ENCODE data around the gene CNTNAP5.

CNTNAP5 gene

GRCh38 chr2:124145982-124146381, 120.9 kb downstream of the CNTNAP5 start:
- FAIRE-seq (no peak), DNase-seq (ENCODE audit: extremely low spot score, insufficient read length, low read depth) (no peak)

GRCh38 chr2:124147552-124147951, 122.5 kb downstream of the CNTNAP5 start:
- DNase-seq (ENCODE audit: extremely low spot score, insufficient read length, low read depth): no peak
- FAIRE-seq: no peak

- no peak for DNase-seq (ENCODE audit: extremely low spot score, insufficient read length, low read depth)
- no peak for FAIRE-seq
Measured at GRCh38 chr2:124149571-124149970, 124.5 kb downstream of the CNTNAP5 start.

GRCh38 chr2:124151691-124152090, 126.6 kb downstream of the CNTNAP5 start:
- no peak for DNase-seq (ENCODE audit: extremely low spot score, insufficient read length, low read depth)
- FAIRE-seq: no peak

- no peak for FAIRE-seq
- DNase-seq (ENCODE audit: extremely low spot score, insufficient read length, low read depth): no peak
Measured at GRCh38 chr2:124153713-124154112, 128.6 kb downstream of the CNTNAP5 start.

GRCh38 chr2:124159166-124159565, 134.1 kb downstream of the CNTNAP5 start:
- FAIRE-seq (no peak), DNase-seq (ENCODE audit: extremely low spot score, insufficient read length, low read depth) (no peak)

- DNase-seq (ENCODE audit: extremely low spot score, insufficient read length, low read depth) (no peak), FAIRE-seq (no peak)
Measured at GRCh38 chr2:124161542-124161941, 136.5 kb downstream of the CNTNAP5 start.

- FAIRE-seq (no peak), DNase-seq (ENCODE audit: extremely low spot score, insufficient read length, low read depth) (no peak)
Measured at GRCh38 chr2:124162256-124162655, 137.2 kb downstream of the CNTNAP5 start.

- no peak for FAIRE-seq
- DNase-seq (ENCODE audit: extremely low spot score, insufficient read length, low read depth): no peak
Measured at GRCh38 chr2:124163840-124164239, 138.8 kb downstream of the CNTNAP5 start.

GRCh38 chr2:124165698-124166097, 140.6 kb downstream of the CNTNAP5 start:
- FAIRE-seq (no peak), DNase-seq (ENCODE audit: extremely low spot score, insufficient read length, low read depth) (no peak)

- no peak for FAIRE-seq
Measured at GRCh38 chr2:124171472-124172063, 146.5 kb downstream of the CNTNAP5 start.

GRCh38 chr2:124178719-124179118, 153.6 kb downstream of the CNTNAP5 start:
- no peak for DNase-seq (ENCODE audit: extremely low spot score, insufficient read length, low read depth)
- FAIRE-seq: no peak

More at GRCh38 chr2:124171472-124172063, 146.5 kb downstream of the CNTNAP5 start:
- DNase-seq (ENCODE audit: extremely low spot score, insufficient read length, low read depth): no peak

- DNase-seq (ENCODE audit: extremely low spot score, insufficient read length, low read depth) (no peak), FAIRE-seq (no peak)
Measured at GRCh38 chr2:124180635-124181034, 155.5 kb downstream of the CNTNAP5 start.

- FAIRE-seq (no peak), DNase-seq (ENCODE audit: extremely low spot score, insufficient read length, low read depth) (no peak)
Measured at GRCh38 chr2:124186801-124187200, 161.7 kb downstream of the CNTNAP5 start.

- DNase-seq (ENCODE audit: extremely low spot score, insufficient read length, low read depth): no peak
Measured at GRCh38 chr2:124187948-124188347, 162.9 kb downstream of the CNTNAP5 start.

GRCh38 chr2:124193706-124194105, 168.6 kb downstream of the CNTNAP5 start:
- FAIRE-seq: no peak
- DNase-seq (ENCODE audit: extremely low spot score, insufficient read length, low read depth): no peak

More at GRCh38 chr2:124187948-124188347, 162.9 kb downstream of the CNTNAP5 start:
- no peak for FAIRE-seq

- DNase-seq (ENCODE audit: extremely low spot score, insufficient read length, low read depth): no peak
- FAIRE-seq: no peak
Measured at GRCh38 chr2:124201713-124202112, 176.6 kb downstream of the CNTNAP5 start.

GRCh38 chr2:124209441-124209840, 184.4 kb downstream of the CNTNAP5 start:
- no peak for FAIRE-seq
- DNase-seq (ENCODE audit: extremely low spot score, insufficient read length, low read depth): no peak

GRCh38 chr2:124211461-124211860, 186.4 kb downstream of the CNTNAP5 start:
- FAIRE-seq: no peak
- DNase-seq (ENCODE audit: extremely low spot score, insufficient read length, low read depth): no peak

GRCh38 chr2:124213977-124214587, 189.0 kb downstream of the CNTNAP5 start:
- no peak for FAIRE-seq

GRCh38 chr2:124246170-124246569, 221.1 kb downstream of the CNTNAP5 start:
- DNase-seq (ENCODE audit: extremely low spot score, insufficient read length, low read depth) (no peak), FAIRE-seq (no peak)

More at GRCh38 chr2:124213977-124214587, 189.0 kb downstream of the CNTNAP5 start:
- DNase-seq (ENCODE audit: extremely low spot score, insufficient read length, low read depth): no peak

GRCh38 chr2:124248386-124248785, 223.3 kb downstream of the CNTNAP5 start:
- no peak for FAIRE-seq

More at GRCh38 chr2:124248386-124248785, 223.3 kb downstream of the CNTNAP5 start:
- no peak for DNase-seq (ENCODE audit: extremely low spot score, insufficient read length, low read depth)

All from GM18507 (cell line).